ENCODE measurements around the gene HESX1.

The HESX1 gene

GRCh38 chr3:57166660-57167059, 33.1 kb downstream of the HESX1 start:
- DNase-seq (ENCODE audit: low read depth): no peak

GRCh38 chr3:57165641-57166040, 34.1 kb downstream of the HESX1 start:
- DNase-seq (ENCODE audit: low read depth): no peak

DNA sequence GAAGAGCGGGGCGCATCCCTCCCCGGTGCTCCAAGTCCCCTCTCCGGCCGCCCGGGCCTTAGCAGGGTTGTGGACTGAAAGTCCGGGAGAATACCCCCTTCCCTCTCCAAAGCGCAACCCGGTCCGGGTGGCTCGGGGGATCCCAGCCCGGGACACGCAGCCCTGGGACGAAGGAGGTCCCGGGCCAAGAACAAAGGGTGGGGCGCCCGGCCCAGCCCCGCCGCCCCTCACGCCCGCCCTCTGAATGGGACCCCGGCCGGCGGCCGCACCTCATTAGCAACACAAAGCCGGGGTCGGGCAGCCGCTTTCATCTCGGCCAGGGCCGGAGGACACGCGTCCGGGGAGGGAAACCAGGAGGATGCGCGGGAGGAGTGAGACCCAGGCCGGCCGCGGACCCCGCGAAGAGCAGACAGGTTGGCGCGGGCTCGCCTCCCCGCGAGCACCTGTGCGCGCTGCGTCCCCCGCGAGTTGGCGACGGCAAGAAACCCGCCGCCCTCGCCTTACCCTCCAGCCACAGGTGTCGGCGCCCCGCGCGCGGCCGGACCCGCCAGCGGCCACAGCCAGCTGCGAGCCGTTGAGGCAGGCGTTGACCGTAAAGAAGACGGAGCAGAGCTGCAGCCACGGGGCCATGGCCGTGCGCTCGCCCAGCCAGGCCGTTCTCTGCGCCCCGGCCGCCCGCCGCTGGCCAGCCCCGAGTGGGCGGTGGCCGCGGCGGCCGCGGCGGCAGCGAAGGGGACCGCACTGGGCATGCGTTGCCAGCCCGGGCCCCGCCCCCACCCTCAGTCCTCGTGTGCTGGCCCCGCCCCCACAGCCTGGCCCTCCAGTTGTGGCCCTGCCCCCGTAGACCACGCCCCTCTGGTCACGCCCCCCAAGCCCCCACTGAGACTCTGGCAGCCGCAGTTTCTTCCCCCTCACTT, 34.9 kb downstream of the HESX1 start, which contains the start of gene IL17RD:
Gene IL17RD, minus strand, starts transcription at position 697 of the 917 bp plus-strand sequence. Its CDS starts 67 bp downstream, at position 630.
- DNase-seq (ENCODE audit: low read depth): peak; percentile 51

DNA sequence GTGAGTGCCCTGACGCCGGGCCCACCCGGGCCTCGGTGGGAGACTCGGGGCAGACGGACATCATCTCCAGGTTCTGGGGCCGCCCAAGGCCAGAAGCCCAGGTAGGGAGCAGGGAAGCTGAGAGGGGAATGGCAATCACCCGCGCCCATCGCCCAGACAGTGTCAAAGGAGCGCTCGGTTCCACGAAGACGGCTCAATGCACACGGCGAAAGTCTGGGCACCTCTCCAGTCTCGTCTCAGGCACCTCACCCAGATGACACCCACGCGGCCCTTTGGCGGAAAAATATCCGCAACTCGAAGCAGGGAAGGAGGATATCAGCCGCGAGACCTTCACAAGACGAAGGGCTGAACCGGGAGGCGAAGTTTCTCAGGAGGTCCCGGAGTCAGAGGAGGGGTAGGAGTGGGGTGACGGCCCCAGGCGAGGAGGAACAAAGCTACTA, 35.5 kb downstream of the HESX1 start:
- no peak for DNase-seq (ENCODE audit: low read depth)

DNA sequence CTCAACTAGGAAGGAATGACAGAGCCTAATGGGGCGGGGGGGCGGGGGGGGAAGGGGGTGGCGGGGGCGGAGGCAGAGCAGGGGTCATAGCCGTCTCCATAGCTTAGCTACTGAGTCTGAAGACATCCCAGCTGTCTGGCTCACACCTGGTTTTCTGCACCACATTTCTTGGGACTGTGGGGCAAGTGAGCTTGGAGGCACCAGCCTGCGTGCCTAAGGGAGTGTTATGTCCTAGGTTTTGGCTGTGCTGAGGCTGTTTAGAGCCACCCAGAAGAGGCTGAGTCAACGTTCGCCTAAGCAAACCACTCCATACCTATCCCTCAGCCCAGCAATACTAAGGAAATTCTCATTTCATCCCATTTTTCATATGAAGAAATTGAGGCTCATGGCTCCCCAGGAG, 36.0 kb downstream of the HESX1 start:
- DNase-seq (ENCODE audit: low read depth): no peak

DNA sequence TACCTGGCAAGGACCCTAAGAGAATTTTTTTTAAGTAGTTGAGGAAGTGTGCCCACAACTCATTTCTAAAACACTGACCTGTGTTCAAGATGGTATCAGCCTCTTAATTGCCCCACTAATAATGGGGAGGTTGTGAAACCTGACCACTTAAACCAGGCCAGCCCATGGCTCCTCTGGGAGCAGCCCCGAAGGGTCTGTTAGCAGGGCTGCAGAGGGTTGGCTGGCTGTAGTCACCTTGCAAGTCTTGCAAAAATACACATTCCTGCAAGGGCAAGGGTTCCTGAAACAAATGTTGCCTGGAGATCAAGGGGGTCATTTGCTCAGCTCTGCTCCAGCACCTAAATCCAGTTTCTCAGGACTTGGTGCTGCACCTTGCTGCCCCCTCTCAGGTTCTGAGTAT, 37.9 kb downstream of the HESX1 start:
- no peak for DNase-seq (ENCODE audit: low read depth)

GRCh38 chr3:57160765-57161538, 38.8 kb downstream of the HESX1 start:
- DNase-seq (ENCODE audit: low read depth): no peak

GRCh38 chr3:57160076-57160764, 39.6 kb downstream of the HESX1 start:
- DNase-seq (ENCODE audit: low read depth): no peak

GRCh38 chr3:57158813-57159738, 40.7 kb downstream of the HESX1 start:
- no peak for DNase-seq (ENCODE audit: low read depth)

- no peak for DNase-seq (ENCODE audit: low read depth)
Measured at GRCh38 chr3:57158325-57158724, 41.5 kb downstream of the HESX1 start.

- no peak for DNase-seq (ENCODE audit: low read depth)
Measured at GRCh38 chr3:57157545-57157944, 42.2 kb downstream of the HESX1 start.

DNA sequence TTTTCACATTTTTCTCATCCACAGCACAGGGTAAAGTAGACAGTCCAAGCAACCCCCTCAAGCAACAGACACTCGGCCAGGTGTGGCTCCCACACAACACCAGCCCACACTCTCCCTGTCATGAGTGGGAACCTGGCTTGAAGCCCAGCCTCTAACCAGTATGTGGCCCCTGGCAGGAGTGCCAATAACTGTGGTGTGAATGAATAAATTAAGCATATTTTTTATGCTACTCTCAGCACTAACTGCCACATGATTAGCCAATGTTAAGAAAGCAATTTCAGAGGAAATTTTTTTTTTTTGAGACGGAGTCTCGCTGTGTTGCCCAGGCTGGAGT, 44.5 kb downstream of the HESX1 start:
- no peak for DNase-seq (ENCODE audit: low read depth)

DNA sequence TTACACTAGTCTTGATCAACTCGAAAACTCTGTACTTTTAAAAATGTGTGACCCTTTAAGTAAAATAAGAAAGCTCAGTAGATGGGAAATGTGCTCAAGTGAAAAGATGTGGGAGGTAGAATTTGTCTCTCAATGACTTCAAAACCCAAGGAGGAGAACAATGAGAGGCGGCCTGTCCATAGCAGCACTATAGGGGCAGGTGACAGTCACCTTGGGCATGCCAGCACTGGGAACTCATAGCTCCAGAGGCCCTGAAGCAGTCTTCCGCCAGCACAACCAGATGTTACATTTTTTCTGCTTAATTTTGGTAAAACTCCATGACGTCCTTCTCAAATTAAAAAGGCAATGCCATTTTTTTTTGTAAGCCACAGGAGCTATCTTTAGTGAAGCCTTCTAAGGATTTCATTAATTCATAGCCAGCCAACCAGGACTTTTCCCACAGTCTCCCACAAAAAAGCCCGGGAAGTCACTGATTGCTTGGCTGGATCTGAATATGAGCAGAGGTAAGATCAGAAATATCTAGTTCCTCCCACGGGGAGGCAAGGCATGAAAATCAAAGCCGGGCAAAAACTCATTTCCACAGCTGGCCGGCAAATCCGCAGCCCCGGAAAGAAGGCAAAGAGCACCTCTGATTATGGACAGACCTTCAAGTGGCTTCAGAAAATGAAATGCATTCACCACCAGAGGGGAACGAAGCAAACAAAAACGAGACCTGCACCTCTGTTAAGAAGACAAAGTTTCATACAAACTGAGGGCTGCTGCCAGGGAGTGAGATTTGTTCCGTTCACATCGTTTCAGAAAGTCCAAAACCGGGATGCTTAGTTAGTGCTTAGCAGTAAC, 45.1 kb downstream of the HESX1 start:
- no peak for DNase-seq (ENCODE audit: low read depth)

DNA sequence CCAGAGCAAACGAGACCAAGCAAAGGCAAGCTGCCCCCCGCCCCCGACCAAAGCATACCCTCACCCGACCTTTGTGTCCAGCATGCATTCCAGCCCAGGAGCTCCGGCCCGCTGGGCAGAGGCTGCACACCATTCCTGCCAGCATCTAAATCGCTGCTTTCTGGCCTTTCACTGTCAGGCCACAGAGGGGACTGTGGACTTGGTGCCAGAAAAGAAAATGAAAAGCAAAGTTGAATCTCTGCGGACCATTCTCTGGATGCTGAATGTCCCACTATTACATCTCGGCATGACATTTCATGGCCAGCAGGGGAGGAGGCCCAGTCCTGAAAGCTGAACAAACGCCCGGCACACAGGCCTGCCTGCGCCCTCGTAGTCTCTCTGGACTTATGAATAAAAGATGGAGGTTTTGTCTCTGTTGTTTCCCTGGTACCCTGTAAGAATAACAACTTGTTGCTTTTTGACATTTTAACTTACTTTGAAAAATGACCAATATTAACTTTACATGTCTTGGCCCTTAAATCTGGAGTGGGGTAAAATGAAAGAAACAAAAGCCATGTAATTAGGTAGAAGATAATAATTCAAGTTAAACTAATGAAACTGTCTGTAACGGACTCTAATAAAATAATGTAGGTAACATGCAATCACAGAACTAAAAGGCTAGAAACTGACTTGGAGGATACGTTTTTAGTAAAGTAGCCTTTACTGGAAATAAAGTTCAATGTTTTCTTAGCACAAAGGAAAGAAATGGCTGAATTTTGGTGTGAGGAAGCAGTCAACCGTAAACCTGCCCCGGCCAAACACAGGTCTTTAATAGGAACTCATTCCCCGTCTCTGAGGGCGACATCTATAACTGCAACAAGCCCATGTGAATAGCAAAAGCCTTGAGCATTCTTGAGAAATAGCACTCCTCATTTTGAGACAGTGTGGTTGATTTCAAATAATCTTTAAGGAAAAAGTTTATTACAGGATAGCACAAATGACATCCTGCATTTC, 47.3 kb downstream of the HESX1 start:
- no peak for DNase-seq (ENCODE audit: low read depth)

GRCh38 chr3:57151749-57152148, 48.0 kb downstream of the HESX1 start:
- no peak for DNase-seq (ENCODE audit: low read depth)

GRCh38 chr3:57151021-57151449, 48.7 kb downstream of the HESX1 start:
- no peak for DNase-seq (ENCODE audit: low read depth)

- DNase-seq (ENCODE audit: low read depth): no peak
Measured at GRCh38 chr3:57150113-57150581, 49.6 kb downstream of the HESX1 start.
